ENCODE measurements around the gene GUCY1A1.

GUCY1A1 gene

DNA sequence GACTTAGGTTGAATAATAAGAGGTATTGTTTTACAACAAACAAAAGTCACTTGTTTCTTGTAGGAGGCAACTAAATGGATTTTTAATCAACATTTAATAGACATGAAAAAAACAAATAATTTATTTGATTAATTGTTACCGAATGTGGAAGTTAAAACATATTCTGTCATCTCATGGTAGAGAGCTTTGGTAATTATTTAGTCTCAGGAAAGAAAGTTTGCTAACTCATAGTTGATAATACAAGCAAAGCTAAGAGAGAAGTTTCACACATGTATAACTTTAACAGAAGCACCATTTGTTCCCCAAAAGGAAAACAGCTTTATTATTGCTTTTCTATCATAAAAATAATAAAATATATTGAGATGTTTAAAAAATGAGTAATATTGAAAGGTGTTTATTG is 44.9 kb downstream of the GUCY1A1 start:
- Histone ChIP-seq H2AFZ (ENCODE audit: low read length) (no peak overlapping the region), H3K4me2 (ENCODE audit: low read depth, low read length) (no peak overlapping the region), H3K9me2 (replicated peaks; ENCODE audit: insufficient read depth, low read length) (no peaks in the 10 kb centered on the region), H3K4me3 (ENCODE audit: low read length) (no peak overlapping the region), H3K27me3 (replicated peaks; ENCODE audit: insufficient read depth, low read length) (no peaks in the 10 kb centered on the region), H3K79me2 (ENCODE audit: low read length) (no peaks in the 10 kb centered on the region), H3K36me3 (replicated peaks; ENCODE audit: insufficient read depth, low read length) (no peaks in the 10 kb centered on the region; the same call in 1 of the 2 replicates), H3K9me3 (replicated peaks; ENCODE audit: insufficient read depth, low read length) (no peaks in the 10 kb centered on the region), H3K9ac (ENCODE audit: low read length) (no peak overlapping the region), H3F3A (ENCODE audit: insufficient read depth, low read length) (no peaks in the 10 kb centered on the region), H3K27ac (ENCODE audit: low read length) (no peak overlapping the region), H4K20me1 (ENCODE audit: insufficient read depth, low read length) (no peaks in the 10 kb centered on the region), H3K4me1 (ENCODE audit: low read length) (no peaks in the 10 kb centered on the region)
- DNase-seq: no peak
- TF ChIP-seq, protein P1, sequence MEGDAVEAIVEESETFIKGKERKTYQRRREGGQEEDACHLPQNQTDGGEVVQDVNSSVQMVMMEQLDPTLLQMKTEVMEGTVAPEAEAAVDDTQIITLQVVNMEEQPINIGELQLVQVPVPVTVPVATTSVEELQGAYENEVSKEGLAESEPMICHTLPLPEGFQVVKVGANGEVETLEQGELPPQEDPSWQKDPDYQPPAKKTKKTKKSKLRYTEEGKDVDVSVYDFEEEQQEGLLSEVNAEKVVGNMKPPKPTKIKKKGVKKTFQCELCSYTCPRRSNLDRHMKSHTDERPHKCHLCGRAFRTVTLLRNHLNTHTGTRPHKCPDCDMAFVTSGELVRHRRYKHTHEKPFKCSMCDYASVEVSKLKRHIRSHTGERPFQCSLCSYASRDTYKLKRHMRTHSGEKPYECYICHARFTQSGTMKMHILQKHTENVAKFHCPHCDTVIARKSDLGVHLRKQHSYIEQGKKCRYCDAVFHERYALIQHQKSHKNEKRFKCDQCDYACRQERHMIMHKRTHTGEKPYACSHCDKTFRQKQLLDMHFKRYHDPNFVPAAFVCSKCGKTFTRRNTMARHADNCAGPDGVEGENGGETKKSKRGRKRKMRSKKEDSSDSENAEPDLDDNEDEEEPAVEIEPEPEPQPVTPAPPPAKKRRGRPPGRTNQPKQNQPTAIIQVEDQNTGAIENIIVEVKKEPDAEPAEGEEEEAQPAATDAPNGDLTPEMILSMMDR (IDR thresholded peaks at IDR 0.05; ENCODE audit: low read length): no peak
- TF ChIP-seq EZH2phosphoT487 (IDR thresholded peaks at IDR 0.05; ENCODE audit: low read length) (no peak), EZH2 (optimal IDR thresholded peaks at IDR 0.05; ENCODE audit: low read depth, low read length) (no peak)

DNA sequence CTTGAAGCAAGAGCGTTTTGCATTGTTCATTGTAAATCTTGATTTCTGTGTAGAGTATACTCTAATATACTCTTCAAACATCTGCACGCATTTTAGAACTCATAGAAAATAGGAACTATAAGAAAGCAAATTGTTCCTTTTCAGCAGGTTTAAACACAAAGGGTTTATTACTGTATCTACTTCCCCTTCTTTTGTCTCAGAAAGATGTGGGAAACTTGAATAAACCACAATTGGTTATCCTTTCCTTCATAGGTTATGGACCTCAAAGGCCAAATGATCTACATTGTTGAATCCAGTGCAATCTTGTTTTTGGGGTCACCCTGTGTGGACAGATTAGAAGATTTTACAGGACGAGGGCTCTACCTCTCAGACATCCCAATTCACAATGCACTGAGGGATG is 46.2 kb downstream of the GUCY1A1 start:
- no peaks in the 10 kb centered on the region for H3K27me3 ChIP-seq (replicated peaks; ENCODE audit: insufficient read depth, low read length)
- H3K27ac ChIP-seq (ENCODE audit: low read length): no peak overlapping the region

DNA sequence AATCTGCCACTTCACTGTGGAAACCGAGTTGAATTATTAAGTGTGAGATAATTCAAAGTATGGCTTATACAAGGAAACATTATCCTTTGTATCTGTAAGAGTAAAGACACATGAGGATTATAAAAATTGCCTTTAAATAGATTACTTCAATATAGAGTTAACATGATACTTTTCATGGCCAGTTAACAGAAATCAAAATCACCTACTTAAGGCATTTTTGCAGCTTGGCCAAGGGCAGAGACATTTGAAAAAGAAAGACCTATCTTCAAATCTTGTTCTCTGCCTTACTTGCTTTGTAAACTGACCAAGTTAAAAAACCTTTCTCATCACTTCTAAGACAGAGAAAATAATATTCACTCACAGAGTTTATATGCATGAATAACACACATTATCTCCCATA is 47.3 kb downstream of the GUCY1A1 start:
- no peaks in the 10 kb centered on the region for H3K79me2 ChIP-seq (ENCODE audit: low read length)
- no peaks in the 10 kb centered on the region for H4K20me1 ChIP-seq (ENCODE audit: insufficient read depth, low read length)
- no peak for DNase-seq
- H2AFZ ChIP-seq (ENCODE audit: low read length): no peak overlapping the region
- no peak overlapping the region for H3K4me3 ChIP-seq (ENCODE audit: low read length)
- no peak overlapping the region for H3K4me2 ChIP-seq (ENCODE audit: low read depth, low read length)
- no peak overlapping the region for H3K9ac ChIP-seq (ENCODE audit: low read length)
- H3K4me1 ChIP-seq (ENCODE audit: low read length): no peaks in the 10 kb centered on the region
- H3K36me3 ChIP-seq (replicated peaks; ENCODE audit: insufficient read depth, low read length): no peaks in the 10 kb centered on the region; the same call in 1 of the 2 replicates
- H3K9me2 ChIP-seq (replicated peaks; ENCODE audit: insufficient read depth, low read length): no peaks in the 10 kb centered on the region
- no peaks in the 10 kb centered on the region for H3K27me3 ChIP-seq (replicated peaks; ENCODE audit: insufficient read depth, low read length)
- H3F3A ChIP-seq (ENCODE audit: insufficient read depth, low read length): no peaks in the 10 kb centered on the region
- no peaks in the 10 kb centered on the region for H3K9me3 ChIP-seq (replicated peaks; ENCODE audit: insufficient read depth, low read length)
- H3K27ac ChIP-seq (ENCODE audit: low read length): no peak overlapping the region
- TF ChIP-seq EZH2phosphoT487 (IDR thresholded peaks at IDR 0.05; ENCODE audit: low read length) (no peak), EZH2 (optimal IDR thresholded peaks at IDR 0.05; ENCODE audit: low read depth, low read length) (no peak)
- TF ChIP-seq, protein P1 (IDR thresholded peaks at IDR 0.05; ENCODE audit: low read length): no peak

More for the DNA sequence above, 46.2 kb downstream of the GUCY1A1 start:
- TF ChIP-seq, protein P1 (IDR thresholded peaks at IDR 0.05; ENCODE audit: low read length): no peak
- TF ChIP-seq EZH2phosphoT487 (IDR thresholded peaks at IDR 0.05; ENCODE audit: low read length) (no peak), EZH2 (optimal IDR thresholded peaks at IDR 0.05; ENCODE audit: low read depth, low read length) (no peak)
- no peaks in the 10 kb centered on the region for H4K20me1 ChIP-seq (ENCODE audit: insufficient read depth, low read length)
- H3K4me2 ChIP-seq (ENCODE audit: low read depth, low read length): no peak overlapping the region
- H2AFZ ChIP-seq (ENCODE audit: low read length): no peak overlapping the region
- H3K9me3 ChIP-seq (replicated peaks; ENCODE audit: insufficient read depth, low read length): no peaks in the 10 kb centered on the region
- H3K4me3 ChIP-seq (ENCODE audit: low read length): no peak overlapping the region
- DNase-seq: no peak
- H3K9ac ChIP-seq (ENCODE audit: low read length): no peak overlapping the region
- no peaks in the 10 kb centered on the region for H3K4me1 ChIP-seq (ENCODE audit: low read length)
- no peaks in the 10 kb centered on the region; the same call in 1 of the 2 replicates for H3K36me3 ChIP-seq (replicated peaks; ENCODE audit: insufficient read depth, low read length)
- H3F3A ChIP-seq (ENCODE audit: insufficient read depth, low read length): no peaks in the 10 kb centered on the region
- no peaks in the 10 kb centered on the region for H3K79me2 ChIP-seq (ENCODE audit: low read length)
- no peaks in the 10 kb centered on the region for H3K9me2 ChIP-seq (replicated peaks; ENCODE audit: insufficient read depth, low read length)
